Retinal pigment epithelial cell (primary cell): ENCODE data around the gene FSD2.

ENCODE experiments used
- DNase-seq: peaks from one replicate; pipeline ENCODE4 v3.0.0-alpha.2; 2010; ENCODE audit warnings: low read depth
- H3K4me3 ChIP-seq: 2 replicates; pipeline ENCODE4 v1.5.1; 2011; ENCODE audit warnings: mild to moderate bottlenecking, low read length, control low read depth, moderate library complexity
- TF ChIP-seq, protein P1 (sequence below): conservative IDR thresholded peaks from 2 replicates; pipeline ENCODE4 v1.5.1; 2011; ENCODE audit warnings: low read depth, low read length, control low read depth, inconsistent platforms

Gene FSD2

GRCh38 chr15:82804575-82804949 is 1.3 kb downstream of the FSD2 start:
- no peak for DNase-seq
- TF ChIP-seq, protein P1, sequence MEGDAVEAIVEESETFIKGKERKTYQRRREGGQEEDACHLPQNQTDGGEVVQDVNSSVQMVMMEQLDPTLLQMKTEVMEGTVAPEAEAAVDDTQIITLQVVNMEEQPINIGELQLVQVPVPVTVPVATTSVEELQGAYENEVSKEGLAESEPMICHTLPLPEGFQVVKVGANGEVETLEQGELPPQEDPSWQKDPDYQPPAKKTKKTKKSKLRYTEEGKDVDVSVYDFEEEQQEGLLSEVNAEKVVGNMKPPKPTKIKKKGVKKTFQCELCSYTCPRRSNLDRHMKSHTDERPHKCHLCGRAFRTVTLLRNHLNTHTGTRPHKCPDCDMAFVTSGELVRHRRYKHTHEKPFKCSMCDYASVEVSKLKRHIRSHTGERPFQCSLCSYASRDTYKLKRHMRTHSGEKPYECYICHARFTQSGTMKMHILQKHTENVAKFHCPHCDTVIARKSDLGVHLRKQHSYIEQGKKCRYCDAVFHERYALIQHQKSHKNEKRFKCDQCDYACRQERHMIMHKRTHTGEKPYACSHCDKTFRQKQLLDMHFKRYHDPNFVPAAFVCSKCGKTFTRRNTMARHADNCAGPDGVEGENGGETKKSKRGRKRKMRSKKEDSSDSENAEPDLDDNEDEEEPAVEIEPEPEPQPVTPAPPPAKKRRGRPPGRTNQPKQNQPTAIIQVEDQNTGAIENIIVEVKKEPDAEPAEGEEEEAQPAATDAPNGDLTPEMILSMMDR: no peak
- no peak overlapping the region for H3K4me3 ChIP-seq

DNA sequence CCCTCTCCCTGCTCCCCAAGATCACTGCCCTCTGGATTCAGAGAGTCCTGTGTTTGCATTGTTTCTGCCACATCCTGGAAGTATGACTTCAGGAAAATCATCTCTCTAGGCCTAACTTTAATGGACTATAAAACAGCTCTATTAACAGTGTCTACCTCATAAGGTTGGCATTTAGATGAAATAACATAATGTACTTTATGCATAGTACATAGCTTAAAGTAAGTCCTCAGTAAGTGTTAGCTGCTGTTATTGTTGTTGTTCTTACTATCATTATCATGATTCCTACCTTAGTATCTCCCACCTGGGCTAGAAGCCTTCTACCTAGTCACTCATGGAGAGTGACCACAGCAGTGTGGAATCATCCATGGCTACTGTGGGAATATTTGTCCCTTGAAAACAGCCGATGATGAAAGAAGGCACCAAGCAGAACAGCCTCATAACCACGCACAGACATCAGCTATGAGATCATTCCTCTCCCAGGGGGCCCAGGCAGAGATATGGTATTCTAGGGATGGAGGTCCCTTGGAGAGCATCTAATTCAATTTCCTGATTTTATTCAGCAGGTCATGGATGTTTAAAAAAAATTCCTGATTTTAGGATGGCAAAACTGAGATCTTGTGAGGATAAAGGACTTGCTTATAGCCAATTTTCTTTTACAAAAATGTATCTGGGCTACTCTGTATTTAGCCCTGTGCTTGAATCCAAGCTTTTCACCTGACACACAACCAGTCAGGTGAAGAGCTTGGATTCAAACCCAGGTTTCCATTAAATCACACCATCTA is 1.9 kb downstream of the FSD2 start:
- TF ChIP-seq, protein P1: no peak
- DNase-seq: no peak
- no peak overlapping the region for H3K4me3 ChIP-seq

DNA sequence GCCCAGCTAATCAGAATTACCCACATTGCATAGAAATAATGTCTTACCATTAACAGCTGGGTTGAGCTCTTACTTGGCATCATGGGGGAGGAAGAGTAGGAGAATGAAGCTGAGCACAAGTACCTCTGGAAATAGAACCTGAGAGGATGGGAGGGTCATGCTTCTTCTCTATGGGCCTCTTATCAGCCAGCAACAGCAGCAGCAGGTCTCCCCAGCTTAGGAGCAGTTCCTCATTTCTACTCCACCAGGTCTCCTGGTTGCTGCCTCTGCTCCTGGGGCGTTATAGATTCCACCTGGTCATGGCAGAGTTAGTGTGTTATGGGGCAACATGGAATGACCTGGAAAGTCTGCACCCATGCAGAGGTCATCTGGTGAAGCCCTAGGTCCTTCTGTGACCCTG is 3.4 kb downstream of the FSD2 start:
- TF ChIP-seq, protein P1: no peak
- DNase-seq: no peak
- no peak overlapping the region for H3K4me3 ChIP-seq

DNA sequence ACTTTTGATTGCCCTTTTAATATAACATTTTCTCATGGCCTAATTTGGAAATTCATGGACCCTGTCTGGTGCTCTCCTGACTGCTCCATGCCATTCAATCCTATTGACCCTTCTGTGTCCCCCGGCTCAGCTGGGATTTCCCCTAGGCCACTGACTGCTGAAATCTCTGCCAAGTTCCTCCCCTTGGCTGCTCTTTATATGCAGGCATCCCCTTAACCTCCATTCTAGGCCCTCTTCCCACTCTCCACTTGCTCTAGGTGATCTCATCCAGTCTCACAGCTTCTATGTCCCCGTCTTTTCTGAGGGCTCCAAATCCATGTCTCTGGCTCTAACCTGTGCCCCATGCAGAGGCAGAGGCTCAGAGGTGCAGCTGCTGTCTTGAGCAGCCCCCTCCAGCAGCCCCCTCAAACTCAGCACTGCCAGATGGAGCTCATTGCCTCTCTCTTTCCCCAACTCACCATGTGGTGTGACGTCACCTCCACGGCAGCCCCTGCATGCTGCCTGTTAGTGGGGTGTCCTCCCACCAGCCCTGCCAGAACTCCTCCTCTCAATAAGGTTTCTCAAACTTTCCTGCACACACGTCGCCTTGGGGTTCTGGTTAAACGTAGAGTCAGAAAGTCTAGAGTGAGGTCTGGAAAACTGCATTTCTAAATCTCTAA is 6.6 kb downstream of the FSD2 start:
- TF ChIP-seq, protein P1: no peak
- H3K4me3 ChIP-seq: no peak overlapping the region
- no peak for DNase-seq

GRCh38 chr15:82798531-82799166 is 7.2 kb downstream of the FSD2 start:
- no peak overlapping the region for H3K4me3 ChIP-seq
- TF ChIP-seq, protein P1: no peak
- DNase-seq: no peak

- no peak for DNase-seq
- no peak overlapping the region for H3K4me3 ChIP-seq
- TF ChIP-seq, protein P1: no peak
These were observed 7.8 kb downstream of the FSD2 start for GRCh38 chr15:82798104-82798503.
